RWPE2 (cell line): ENCODE results near the gene IPP.

Source experiments
- ATAC-seq: fragments of 200-7000 bp; cut with Tn5 transposase; 3 replicates; pipeline ENCODE4 v1.9.1; 2021; ENCODE audit warnings: low read depth
- DNase-seq: peaks from one replicate; pipeline ENCODE4 v3.0.0-alpha.2; 2020; ENCODE audit warnings: low spot score
- H3K27ac ChIP-seq: fragments of 450-650 bp; 2 replicates; pipeline ENCODE4 v1.5.1; 2017; ENCODE audit warnings: mild to moderate bottlenecking; ENCODE audit not compliant: poor library complexity, severe bottlenecking
- H3K27me3 ChIP-seq: fragments of 250-450 bp; sonication (Bioruptor Pico); 2 replicates; pipeline ENCODE4 v1.5.1; 2021; ENCODE audit warnings: mild to moderate bottlenecking, moderate library complexity; ENCODE audit not compliant: insufficient read depth, poor library complexity, severe bottlenecking
- H3K36me3 ChIP-seq: fragments of 250-450 bp; sonication (Bioruptor Pico); 2 replicates; pipeline ENCODE4 v1.5.1; 2020; ENCODE audit warnings: low read depth, mild to moderate bottlenecking, moderate library complexity
- H3K4me1 ChIP-seq: fragments of 250-450 bp; sonication (Bioruptor Pico); 2 replicates; pipeline ENCODE4 v1.5.1; 2021; ENCODE audit warnings: mild to moderate bottlenecking, moderate library complexity; ENCODE audit not compliant: insufficient read depth, poor library complexity, severe bottlenecking
- H3K4me3 ChIP-seq: fragments of 250-450 bp; sonication (Bioruptor Pico); 2 replicates; pipeline ENCODE4 v1.5.1; 2021; ENCODE audit warnings: mild to moderate bottlenecking, moderate library complexity; ENCODE audit not compliant: severe bottlenecking
- H3K9me3 ChIP-seq: fragments of 250-450 bp; sonication (Bioruptor Pico); 2 replicates; pipeline ENCODE4 v1.5.1; 2021; ENCODE audit warnings: mild to moderate bottlenecking, moderate library complexity; ENCODE audit not compliant: severe bottlenecking
- TF ChIP-seq, protein P1 (sequence below): fragments of 450-650 bp; IDR thresholded peaks from one replicate; pipeline ENCODE4 v1.5.1; 2017; ENCODE audit warnings: mild to moderate bottlenecking, moderate library complexity; ENCODE audit not compliant: poor library complexity, severe bottlenecking

The IPP gene

DNA sequence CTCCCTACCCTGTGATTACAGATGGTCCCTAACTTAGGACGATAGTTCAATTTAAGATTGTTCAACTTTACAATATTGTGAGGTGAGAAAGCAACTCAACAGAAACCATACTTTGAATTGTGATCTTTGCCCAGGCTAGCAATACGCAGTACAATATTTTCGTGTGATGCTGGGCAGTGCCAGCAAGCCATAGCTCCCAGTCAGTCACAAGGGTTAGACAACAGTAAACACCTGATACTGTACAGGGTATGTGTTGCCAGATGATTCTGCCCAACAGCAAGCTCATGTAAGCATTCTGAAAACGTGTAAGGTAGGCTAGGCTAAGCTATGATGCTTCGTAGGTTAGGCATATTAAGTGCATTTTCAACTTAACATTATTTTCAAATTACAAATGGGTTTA is 76.0 kb downstream of the IPP start:
- ATAC-seq (no peak), DNase-seq (no peak)
- Histone ChIP-seq H3K4me3 (no peak overlapping the region), H3K27ac (no peak overlapping the region), H3K4me1 (peaks cover 11% of the 10 kb centered on the region), H3K27me3 (no peaks in the 10 kb centered on the region), H3K36me3 (peaks cover 15% of the 10 kb centered on the region; the same call in 1 of the 2 replicates), H3K9me3 (no peaks in the 10 kb centered on the region)
- TF ChIP-seq, protein P1, sequence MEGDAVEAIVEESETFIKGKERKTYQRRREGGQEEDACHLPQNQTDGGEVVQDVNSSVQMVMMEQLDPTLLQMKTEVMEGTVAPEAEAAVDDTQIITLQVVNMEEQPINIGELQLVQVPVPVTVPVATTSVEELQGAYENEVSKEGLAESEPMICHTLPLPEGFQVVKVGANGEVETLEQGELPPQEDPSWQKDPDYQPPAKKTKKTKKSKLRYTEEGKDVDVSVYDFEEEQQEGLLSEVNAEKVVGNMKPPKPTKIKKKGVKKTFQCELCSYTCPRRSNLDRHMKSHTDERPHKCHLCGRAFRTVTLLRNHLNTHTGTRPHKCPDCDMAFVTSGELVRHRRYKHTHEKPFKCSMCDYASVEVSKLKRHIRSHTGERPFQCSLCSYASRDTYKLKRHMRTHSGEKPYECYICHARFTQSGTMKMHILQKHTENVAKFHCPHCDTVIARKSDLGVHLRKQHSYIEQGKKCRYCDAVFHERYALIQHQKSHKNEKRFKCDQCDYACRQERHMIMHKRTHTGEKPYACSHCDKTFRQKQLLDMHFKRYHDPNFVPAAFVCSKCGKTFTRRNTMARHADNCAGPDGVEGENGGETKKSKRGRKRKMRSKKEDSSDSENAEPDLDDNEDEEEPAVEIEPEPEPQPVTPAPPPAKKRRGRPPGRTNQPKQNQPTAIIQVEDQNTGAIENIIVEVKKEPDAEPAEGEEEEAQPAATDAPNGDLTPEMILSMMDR, result no peak

DNA sequence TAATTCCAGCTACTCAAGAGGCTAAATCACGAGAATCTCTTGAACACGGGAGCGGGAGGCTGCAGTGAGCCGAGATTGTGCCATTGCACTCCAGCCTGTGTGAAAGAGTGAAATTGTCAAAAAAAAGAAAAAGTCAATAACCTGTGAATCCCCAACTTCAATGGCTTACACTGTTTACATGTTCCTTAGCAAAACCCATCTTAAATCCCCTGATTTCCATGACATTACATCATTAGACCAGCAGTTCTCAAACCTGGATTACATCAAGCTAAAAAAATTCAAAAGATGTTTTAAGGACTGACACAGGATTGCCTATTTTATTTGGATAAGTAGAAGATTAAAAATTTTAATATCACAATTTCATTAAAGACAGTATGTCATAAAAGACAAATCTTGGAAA is 76.5 kb downstream of the IPP start:
- DNase-seq (no peak), ATAC-seq (no peak)
- TF ChIP-seq, protein P1, result no peak
- H3K27ac ChIP-seq, result no peak overlapping the region
- H3K4me1 ChIP-seq, result peaks cover 9% of the 10 kb centered on the region
- H3K36me3 ChIP-seq, result peaks cover 17% of the 10 kb centered on the region; the same call in 1 of the 2 replicates
- no peak overlapping the region for H3K4me3 ChIP-seq
- no peaks in the 10 kb centered on the region for H3K9me3 ChIP-seq
- no peaks in the 10 kb centered on the region for H3K27me3 ChIP-seq

DNA sequence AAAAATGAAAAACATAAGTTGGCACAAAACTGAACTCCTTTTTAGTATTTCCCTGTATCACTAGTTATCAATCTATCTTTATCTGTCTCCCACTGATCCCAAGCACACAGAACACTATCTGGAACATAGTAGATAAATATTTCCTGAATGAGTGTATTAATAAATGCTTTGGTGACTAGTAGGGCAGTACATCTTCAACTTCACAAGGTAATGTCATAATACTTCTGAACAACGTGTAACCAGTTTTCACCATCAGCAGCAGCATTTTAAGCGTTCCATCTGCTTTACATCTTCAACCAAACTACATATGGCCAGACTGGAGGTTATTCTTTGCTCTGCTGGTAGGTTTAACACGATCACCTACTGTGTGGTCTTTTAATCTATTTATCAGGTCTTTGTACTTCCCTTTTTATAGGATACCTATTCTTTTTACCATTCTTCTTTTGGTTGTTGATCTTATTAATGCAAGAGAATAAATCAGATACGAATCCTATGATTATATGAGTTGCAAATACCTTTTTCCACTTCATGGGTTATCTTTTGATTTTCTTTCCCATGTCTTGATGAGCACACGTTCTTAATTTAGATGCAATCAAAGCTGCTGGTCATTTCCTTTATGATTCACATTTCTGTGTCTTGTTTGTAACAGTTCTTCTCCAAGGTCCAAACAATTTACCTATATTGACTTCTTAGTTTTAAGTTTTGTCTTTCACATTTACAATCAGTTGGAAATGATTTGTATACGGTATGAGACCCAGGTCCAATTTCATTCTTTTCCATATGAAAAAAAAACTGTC is 80.4 kb downstream of the IPP start:
- peaks cover 6% of the 10 kb centered on the region for H3K4me1 ChIP-seq
- H3K9me3 ChIP-seq, result no peaks in the 10 kb centered on the region
- DNase-seq, result no peak
- no peaks in the 10 kb centered on the region for H3K27me3 ChIP-seq
- H3K27ac ChIP-seq, result no peak overlapping the region
- H3K4me3 ChIP-seq, result no peak overlapping the region
- TF ChIP-seq, protein P1, result no peak
- peaks cover 17% of the 10 kb centered on the region; the same call in 1 of the 2 replicates for H3K36me3 ChIP-seq
- no peak; the same call in 2 of the 3 replicates for ATAC-seq

DNA sequence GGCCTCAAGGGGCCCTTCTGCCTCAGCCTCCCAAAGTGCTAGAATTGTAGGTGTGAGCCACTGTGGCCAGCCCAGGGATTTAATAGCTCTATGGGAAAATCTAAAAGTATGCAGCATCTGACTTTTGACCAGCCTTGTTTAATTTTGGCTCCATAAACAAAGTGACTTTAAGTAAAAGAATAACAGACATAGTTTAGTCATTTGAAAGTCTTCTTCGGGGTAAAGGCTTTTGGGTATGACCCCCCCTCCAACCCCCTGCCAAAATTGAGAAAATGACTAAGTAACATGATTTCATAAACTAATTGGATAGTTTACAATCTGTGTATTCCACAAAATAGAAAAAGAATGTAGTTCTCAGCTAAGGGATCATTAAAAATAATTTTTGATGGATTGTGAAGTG is 81.1 kb downstream of the IPP start:
- ATAC-seq, result no peak
- TF ChIP-seq, protein P1, result no peak
- Histone ChIP-seq H3K27me3 (no peaks in the 10 kb centered on the region), H3K36me3 (peaks cover 17% of the 10 kb centered on the region; the same call in 1 of the 2 replicates), H3K4me3 (no peak overlapping the region), H3K27ac (no peak overlapping the region), H3K9me3 (no peaks in the 10 kb centered on the region), H3K4me1 (peaks cover 6% of the 10 kb centered on the region)
- DNase-seq, result no peak

DNA sequence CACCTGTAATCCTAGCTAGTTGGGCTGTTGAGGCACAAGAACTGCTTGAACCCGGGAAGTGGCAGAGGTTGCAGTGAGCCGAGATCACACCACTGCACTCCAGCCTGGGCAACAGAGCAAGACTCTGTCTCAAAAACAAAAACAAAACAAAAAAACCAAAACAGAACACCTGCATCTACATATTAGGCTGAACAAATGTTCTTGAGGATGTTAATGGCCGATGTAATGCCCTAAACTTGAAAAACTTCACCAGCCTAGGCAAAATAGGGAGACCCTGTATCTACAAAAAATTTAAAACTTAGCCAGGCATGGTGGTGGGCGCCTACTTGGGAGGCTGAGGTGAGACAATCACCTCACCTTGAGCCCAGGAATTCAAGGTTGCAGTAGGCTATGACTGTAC is 81.9 kb downstream of the IPP start:
- DNase-seq (no peak), ATAC-seq (no peak)
- Histone ChIP-seq H3K4me1 (peaks cover 6% of the 10 kb centered on the region), H3K27ac (no peak overlapping the region), H3K9me3 (no peaks in the 10 kb centered on the region), H3K27me3 (no peaks in the 10 kb centered on the region), H3K4me3 (no peak overlapping the region), H3K36me3 (peaks cover 14% of the 10 kb centered on the region; the same call in 1 of the 2 replicates)
- TF ChIP-seq, protein P1, result no peak
